ENCODE results near the gene VANGL1. TPM values are rescaled to one million over a fixed set of nuclear protein-coding genes. Genes with fewer than 3 reads are reported as not detected.
A peak's percentile ranks its signal among the peaks of the same experiment; 100 is the strongest.

VANGL1 gene
- polyA plus RNA-seq (2013, experiment 1 of 2), result 15.7 TPM
- 15.8 TPM for polyA plus RNA-seq (2013, experiment 2 of 2)

DNA sequence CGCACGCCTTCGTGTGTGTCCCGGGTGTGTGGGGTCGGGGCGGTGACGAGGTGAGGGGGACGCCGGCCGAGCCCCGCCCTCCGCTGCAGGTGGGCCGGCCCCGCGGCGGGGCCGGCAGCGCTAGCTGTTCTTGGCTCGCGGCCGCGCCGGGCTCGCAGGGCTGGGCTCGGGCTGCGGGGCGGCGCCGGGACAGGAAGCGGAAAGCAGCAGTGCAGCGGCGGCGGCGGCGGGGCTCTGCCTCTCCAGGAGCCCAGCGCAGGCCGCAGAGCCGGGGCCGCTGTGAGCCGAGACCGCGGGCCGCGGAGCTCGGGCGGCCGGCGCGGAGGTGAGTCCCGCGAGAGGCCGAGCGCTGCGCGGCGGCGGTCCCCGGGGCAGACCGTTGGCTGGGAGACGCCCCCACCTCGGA is at the start of gene VANGL1:
Gene VANGL1 (plus strand): TSS at position 209 of the 406 bp plus-strand sequence. CDS start 9,444 bp downstream, outside the sequence.
- peaks cover 16% of the 10 kb centered on the region for H3K4me1 ChIP-seq (ENCODE audit: insufficient read depth, low read length)
- 0 out of 2 replicates have a peak, but pooled peaks cover 3% of the 10 kb centered on the region for H3K27me3 ChIP-seq (ENCODE audit: insufficient read depth, low read length)
- H3K36me3 ChIP-seq (ENCODE audit: insufficient read depth, low read length), result no peaks in the 10 kb centered on the region
- 0 out of 2 replicates have a peak, but pooled peaks cover 4% of the 10 kb centered on the region for H3K9me3 ChIP-seq (ENCODE audit: insufficient read depth, low read depth, low read length)
- H3K27ac ChIP-seq (ENCODE audit: low read depth, low read length), result peak within 1 kb of the TSS; percentile 34
- WGBS, result under 1% methylated on average over 61 of the region's 61 CpGs
- peak within 1 kb of the TSS; percentile 91 for H3K4me3 ChIP-seq (ENCODE audit: low read length)
- H3K9ac ChIP-seq (ENCODE audit: low read depth, low read length), result peak within 1 kb of the TSS; percentile 86

DNA sequence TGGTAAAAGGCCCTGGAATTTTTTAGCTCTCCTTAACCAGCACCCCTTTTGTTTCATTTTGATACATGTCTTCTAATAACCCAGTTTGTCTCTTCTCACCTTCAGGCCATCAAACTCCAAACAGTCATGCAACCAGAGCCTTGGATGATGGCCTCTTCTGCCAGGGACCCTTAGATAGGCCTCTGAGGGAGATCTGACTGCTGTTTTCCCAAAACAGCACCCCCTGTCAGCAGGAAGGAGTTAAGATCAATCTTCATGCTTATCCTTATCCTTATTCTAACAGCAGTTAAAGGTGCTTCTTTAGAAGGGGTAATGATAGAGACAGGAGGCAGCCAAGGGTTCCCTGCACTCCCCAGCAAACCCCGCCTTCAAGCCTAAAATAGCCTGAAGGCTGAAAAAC is 49.5 kb upstream of the VANGL1 start:
- Histone ChIP-seq H3K36me3 (ENCODE audit: insufficient read depth, low read length) (no peaks in the 10 kb centered on the region), H3K27me3 (ENCODE audit: insufficient read depth, low read length) (no peaks in the 10 kb centered on the region), H3K4me1 (ENCODE audit: insufficient read depth, low read length) (no peaks in the 10 kb centered on the region), H3K4me3 (ENCODE audit: low read length) (no peak overlapping the region), H3K27ac (ENCODE audit: low read depth, low read length) (no peak overlapping the region), H3K9ac (ENCODE audit: low read depth, low read length) (no peak overlapping the region), H3K9me3 (ENCODE audit: insufficient read depth, low read depth, low read length) (peaks cover 28% of the 10 kb centered on the region)
- WGBS, result 100% methylated on average over 1 of the region's 1 CpG

DNA sequence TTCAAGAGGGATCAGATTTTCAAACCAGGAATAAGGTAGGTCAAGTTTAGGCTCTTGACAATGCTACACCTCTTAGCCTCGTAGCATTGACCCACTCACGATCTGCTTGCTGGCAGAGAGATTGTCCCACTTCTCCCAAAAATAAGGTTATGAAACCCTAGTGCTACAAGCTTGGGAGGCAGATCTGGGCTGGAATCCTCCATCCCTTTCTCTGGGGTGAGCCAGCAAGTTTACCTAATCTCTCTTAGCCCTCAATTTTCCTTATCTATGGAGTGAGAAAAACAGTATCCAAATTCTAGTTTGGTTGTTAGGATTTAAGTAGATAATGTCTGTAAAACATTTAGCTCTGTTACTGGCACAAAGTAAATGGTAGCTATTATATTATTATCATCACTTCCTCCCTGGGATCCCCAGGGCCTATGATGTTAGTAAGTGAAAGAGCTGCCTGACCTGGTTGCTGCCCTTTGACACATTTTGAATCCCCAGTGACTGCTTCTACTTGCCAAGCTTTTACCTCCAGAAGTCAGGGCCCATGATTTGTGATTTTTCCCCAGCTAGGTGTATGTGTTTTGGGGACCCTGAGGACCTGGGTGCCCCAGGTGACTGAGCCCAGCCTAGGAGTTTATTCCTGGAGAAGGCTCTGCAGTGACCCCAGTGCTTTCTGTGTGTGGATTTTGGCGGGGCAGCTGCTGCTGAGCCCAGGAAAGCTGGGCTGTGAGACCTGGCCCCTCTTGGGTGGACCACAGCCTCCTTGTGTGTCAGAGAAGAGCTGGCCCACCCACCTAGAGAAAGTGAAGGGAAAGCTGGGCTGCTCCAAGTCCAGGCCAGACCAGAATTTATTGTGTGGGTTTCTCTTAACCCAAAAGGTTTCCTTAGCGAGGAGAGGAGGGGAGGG is 48.2 kb upstream of the VANGL1 start:
- Histone ChIP-seq H3K9ac (ENCODE audit: low read depth, low read length) (no peak overlapping the region), H3K36me3 (ENCODE audit: insufficient read depth, low read length) (no peaks in the 10 kb centered on the region), H3K4me1 (ENCODE audit: insufficient read depth, low read length) (no peaks in the 10 kb centered on the region), H3K4me3 (ENCODE audit: low read length) (no peak overlapping the region), H3K9me3 (ENCODE audit: insufficient read depth, low read depth, low read length) (peaks cover 22% of the 10 kb centered on the region), H3K27me3 (ENCODE audit: insufficient read depth, low read length) (no peaks in the 10 kb centered on the region), H3K27ac (ENCODE audit: low read depth, low read length) (no peak overlapping the region)
- 92% methylated on average over 4 of the region's 4 CpGs for WGBS

DNA sequence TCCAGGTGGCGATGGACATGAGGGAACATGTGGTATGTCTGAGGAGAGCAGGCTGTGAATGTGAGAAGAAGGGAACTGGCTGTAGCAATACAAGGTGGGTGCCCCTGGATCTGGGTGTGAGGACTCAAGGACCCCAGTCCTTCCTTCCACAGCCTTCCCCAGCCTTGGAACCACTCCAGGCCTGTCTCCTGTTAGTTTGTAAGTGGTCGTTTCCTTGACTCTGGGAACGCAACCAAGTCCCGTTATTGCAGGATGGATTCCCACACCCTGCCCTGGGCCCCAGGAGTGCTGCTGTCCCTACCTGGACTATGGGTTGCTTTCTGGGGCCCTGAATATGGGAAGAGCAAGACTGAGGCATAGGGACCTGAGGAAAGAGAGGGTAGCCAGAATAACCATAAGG is 47.2 kb upstream of the VANGL1 start:
- no peak overlapping the region for H3K4me3 ChIP-seq (ENCODE audit: low read length)
- no peak overlapping the region for H3K27ac ChIP-seq (ENCODE audit: low read depth, low read length)
- WGBS, result 93% methylated on average over 4 of the region's 4 CpGs
- no peaks in the 10 kb centered on the region for H3K36me3 ChIP-seq (ENCODE audit: insufficient read depth, low read length)
- no peaks in the 10 kb centered on the region for H3K4me1 ChIP-seq (ENCODE audit: insufficient read depth, low read length)
- no peaks in the 10 kb centered on the region for H3K27me3 ChIP-seq (ENCODE audit: insufficient read depth, low read length)
- peaks cover 14% of the 10 kb centered on the region; the same call in 1 of the 2 replicates for H3K9me3 ChIP-seq (ENCODE audit: insufficient read depth, low read depth, low read length)
- no peak overlapping the region for H3K9ac ChIP-seq (ENCODE audit: low read depth, low read length)

DNA sequence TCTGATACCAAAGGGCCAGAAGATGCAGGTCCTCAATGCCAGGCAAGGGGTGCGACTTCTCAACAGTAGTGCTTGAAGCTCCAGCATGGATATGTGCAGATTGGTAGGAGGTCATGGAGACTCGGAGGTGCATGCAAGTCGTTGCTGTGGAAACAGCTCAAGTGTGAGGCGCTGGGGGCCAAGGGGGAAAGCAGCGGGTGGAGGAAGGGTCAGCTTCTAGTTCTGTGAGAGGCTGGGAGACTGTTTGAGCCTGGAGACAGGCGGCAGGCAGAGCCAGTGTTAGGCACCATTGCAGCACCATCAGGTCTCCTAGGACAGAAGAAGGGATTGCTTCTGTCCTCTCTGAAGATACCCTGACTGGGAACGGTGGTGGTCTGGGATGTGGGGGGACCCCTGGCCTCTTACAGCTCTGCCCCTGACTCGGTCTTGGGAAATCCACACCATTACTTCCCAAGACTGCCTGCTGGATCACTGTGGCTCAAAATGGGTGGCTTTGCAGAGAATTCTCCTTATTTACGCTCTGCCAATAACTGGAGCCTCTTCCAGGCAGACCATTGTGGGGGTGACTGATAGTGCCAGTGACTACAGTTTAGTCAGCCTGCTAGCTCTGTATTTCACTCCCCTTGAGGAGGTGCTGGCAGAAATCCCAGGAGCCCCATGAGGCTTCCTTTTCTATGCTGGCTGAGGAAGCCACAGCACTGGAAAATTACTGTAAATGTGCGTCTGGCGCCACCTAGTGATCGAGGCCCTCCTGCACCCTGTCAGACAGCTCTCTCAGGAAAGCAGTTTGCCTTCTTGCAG is 46.3 kb upstream of the VANGL1 start:
- no peaks in the 10 kb centered on the region for H3K36me3 ChIP-seq (ENCODE audit: insufficient read depth, low read length)
- 64% methylated on average over 12 of the region's 12 CpGs for WGBS

DNA sequence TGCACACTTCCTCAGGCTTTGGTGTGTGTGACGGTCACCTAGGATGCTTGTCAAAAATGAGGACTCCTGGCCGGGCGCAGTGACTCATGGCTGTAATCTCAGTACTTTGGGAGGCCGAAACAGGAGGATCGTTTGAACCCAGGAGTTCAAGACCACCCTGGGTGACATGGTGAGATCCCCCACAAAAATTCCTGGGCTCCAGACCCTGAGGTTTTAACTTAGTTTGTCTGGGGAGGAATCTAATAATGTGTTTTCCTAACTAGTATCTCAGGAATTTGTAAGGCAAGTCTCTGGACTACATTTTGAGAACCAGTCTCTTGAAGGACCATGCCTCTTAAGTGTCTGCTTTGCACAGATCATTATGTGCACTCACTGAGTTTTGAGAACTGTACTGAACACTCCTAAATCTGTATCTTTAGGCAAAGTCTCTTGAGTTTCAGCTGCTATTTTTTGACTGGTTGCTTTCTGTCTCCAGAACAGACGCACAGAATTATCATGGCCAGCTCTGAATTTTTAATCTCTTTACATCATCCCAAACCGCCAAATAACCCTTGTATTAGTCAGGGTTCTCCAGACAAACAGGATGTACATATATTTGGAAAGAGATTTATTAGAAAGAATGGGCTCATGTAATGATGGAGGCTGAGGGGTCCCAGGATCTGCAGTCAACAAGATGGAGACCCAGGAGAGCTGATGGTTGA is 45.5 kb upstream of the VANGL1 start:
- H3K36me3 ChIP-seq (ENCODE audit: insufficient read depth, low read length), result no peaks in the 10 kb centered on the region

More for the DNA sequence above, 46.3 kb upstream of the VANGL1 start:
- no peak overlapping the region for H3K9ac ChIP-seq (ENCODE audit: low read depth, low read length)
- H3K4me1 ChIP-seq (ENCODE audit: insufficient read depth, low read length), result no peaks in the 10 kb centered on the region
- no peak overlapping the region for H3K27ac ChIP-seq (ENCODE audit: low read depth, low read length)
- no peaks in the 10 kb centered on the region for H3K27me3 ChIP-seq (ENCODE audit: insufficient read depth, low read length)
- peaks cover 6% of the 10 kb centered on the region; the same call in 1 of the 2 replicates for H3K9me3 ChIP-seq (ENCODE audit: insufficient read depth, low read depth, low read length)
- H3K4me3 ChIP-seq (ENCODE audit: low read length), result no peak overlapping the region

DNA sequence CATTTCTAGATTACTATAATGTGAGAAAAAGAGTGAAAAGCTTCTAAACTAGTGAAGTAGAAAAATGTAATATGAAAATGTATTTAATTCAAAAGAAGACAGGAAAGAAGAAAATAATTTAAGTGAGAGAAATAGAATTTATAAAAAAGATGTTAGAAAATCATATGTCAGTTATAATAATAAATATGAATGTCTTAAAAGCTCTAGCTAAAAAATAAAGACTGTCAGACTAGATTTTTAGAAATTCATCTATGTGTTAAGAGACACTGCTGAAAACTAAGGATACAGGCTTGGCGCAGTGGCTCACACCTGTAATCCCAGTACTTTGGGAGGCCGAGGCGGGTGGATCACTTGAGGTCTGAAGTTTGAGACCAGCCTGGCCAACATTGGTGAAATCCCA is 37.3 kb upstream of the VANGL1 start:
- Histone ChIP-seq H3K9ac (ENCODE audit: low read depth, low read length) (no peak overlapping the region), H3K36me3 (ENCODE audit: insufficient read depth, low read length) (no peaks in the 10 kb centered on the region), H3K4me3 (ENCODE audit: low read length) (no peak overlapping the region), H3K4me1 (ENCODE audit: insufficient read depth, low read length) (peaks cover 4% of the 10 kb centered on the region; the same call in 1 of the 2 replicates), H3K27me3 (ENCODE audit: insufficient read depth, low read length) (no peaks in the 10 kb centered on the region), H3K9me3 (ENCODE audit: insufficient read depth, low read depth, low read length) (no peaks in the 10 kb centered on the region), H3K27ac (ENCODE audit: low read depth, low read length) (no peak overlapping the region)
- 93% methylated on average over 3 of the region's 3 CpGs for WGBS

More for the DNA sequence above, 45.5 kb upstream of the VANGL1 start:
- H3K9ac ChIP-seq (ENCODE audit: low read depth, low read length), result no peak overlapping the region
- peaks cover under 1% of the 10 kb centered on the region; the same call in 1 of the 2 replicates for H3K9me3 ChIP-seq (ENCODE audit: insufficient read depth, low read depth, low read length)
- H3K27me3 ChIP-seq (ENCODE audit: insufficient read depth, low read length), result no peaks in the 10 kb centered on the region
- no peak overlapping the region for H3K4me3 ChIP-seq (ENCODE audit: low read length)
- 49% methylated on average over 7 of the region's 7 CpGs for WGBS
- no peaks in the 10 kb centered on the region for H3K4me1 ChIP-seq (ENCODE audit: insufficient read depth, low read length)
- H3K27ac ChIP-seq (ENCODE audit: low read depth, low read length), result no peak overlapping the region

DNA sequence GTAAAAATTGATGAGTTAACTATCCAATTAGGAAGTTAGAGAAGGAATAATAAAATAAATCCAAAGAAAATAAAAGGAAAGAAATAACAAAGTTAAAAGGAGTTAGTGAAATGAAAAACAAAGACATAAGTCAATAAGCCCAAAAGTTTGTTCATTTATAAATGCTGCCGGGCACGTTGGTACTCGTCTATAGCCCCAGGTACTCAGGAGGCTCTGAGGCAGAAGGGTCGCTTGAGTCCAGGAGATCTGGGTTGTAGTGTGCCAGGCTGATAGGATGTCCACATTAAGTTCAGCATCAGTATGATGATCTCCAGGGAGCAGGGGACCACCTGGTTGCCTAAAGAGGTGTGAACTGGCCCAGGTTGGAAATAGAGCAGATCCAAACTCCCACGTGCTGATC is 35.5 kb upstream of the VANGL1 start:
- Histone ChIP-seq H3K4me1 (ENCODE audit: insufficient read depth, low read length) (peaks cover 4% of the 10 kb centered on the region; the same call in 1 of the 2 replicates), H3K9me3 (ENCODE audit: insufficient read depth, low read depth, low read length) (no peaks in the 10 kb centered on the region), H3K36me3 (ENCODE audit: insufficient read depth, low read length) (no peaks in the 10 kb centered on the region), H3K27ac (ENCODE audit: low read depth, low read length) (no peak overlapping the region), H3K4me3 (ENCODE audit: low read length) (no peak overlapping the region), H3K27me3 (ENCODE audit: insufficient read depth, low read length) (no peaks in the 10 kb centered on the region), H3K9ac (ENCODE audit: low read depth, low read length) (no peak overlapping the region)
- 94% methylated on average over 5 of the region's 5 CpGs for WGBS

DNA sequence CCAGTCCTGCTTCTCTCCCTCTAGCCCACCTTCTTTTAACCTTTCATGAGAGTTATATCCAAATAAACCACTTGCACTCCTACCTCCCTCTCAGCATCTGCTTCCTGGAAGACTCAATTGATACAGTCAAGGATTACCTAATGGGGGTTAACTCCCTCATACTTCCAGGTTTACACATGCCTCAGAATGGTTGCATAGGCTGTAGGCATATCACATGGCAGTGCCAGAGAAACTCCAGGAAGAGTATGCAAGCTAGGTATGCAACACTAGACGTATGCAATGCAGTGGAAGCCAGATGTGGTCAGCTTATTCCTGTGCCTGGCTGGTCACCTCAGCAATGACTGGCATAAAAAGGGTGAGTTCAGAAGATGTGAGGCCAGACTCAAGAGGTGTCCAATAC is 32.7 kb upstream of the VANGL1 start:
- Histone ChIP-seq H3K27ac (ENCODE audit: low read depth, low read length) (no peak overlapping the region), H3K36me3 (ENCODE audit: insufficient read depth, low read length) (no peaks in the 10 kb centered on the region), H3K4me3 (ENCODE audit: low read length) (no peak overlapping the region), H3K9ac (ENCODE audit: low read depth, low read length) (no peak overlapping the region), H3K4me1 (ENCODE audit: insufficient read depth, low read length) (peaks cover 4% of the 10 kb centered on the region; the same call in 1 of the 2 replicates), H3K27me3 (ENCODE audit: insufficient read depth, low read length) (no peaks in the 10 kb centered on the region), H3K9me3 (ENCODE audit: insufficient read depth, low read depth, low read length) (no peaks in the 10 kb centered on the region)
- WGBS, result 90% methylated on average over 1 of the region's 1 CpG

DNA sequence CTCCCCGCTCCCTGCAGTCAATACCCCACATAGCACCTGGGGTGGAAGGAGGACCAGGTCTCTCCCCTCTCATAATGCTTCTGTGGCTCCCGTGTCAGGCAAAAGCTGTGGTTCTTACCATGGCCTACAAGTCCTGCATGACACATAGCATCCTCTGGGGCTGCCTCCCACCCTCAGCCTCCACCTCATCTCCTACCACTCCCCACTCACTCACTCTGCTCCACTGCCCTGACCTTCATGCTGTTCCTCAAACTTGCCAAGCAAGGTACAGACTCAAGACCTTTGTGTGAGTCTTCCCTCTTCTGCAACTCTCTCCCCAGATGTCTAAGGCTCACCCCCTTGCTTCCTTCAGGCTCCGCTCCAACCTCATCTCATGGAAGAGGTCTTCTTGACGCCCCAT is 28.0 kb upstream of the VANGL1 start:
- 93% methylated on average over 4 of the region's 4 CpGs for WGBS
- H3K4me3 ChIP-seq (ENCODE audit: low read length), result no peak overlapping the region
- H3K4me1 ChIP-seq (ENCODE audit: insufficient read depth, low read length), result no peaks in the 10 kb centered on the region
- no peak overlapping the region for H3K27ac ChIP-seq (ENCODE audit: low read depth, low read length)
- no peaks in the 10 kb centered on the region for H3K27me3 ChIP-seq (ENCODE audit: insufficient read depth, low read length)
- no peaks in the 10 kb centered on the region for H3K9me3 ChIP-seq (ENCODE audit: insufficient read depth, low read depth, low read length)
- no peaks in the 10 kb centered on the region for H3K36me3 ChIP-seq (ENCODE audit: insufficient read depth, low read length)
- no peak overlapping the region for H3K9ac ChIP-seq (ENCODE audit: low read depth, low read length)

All from HUES64 (cell line).